ENCODE results near the gene CDC42BPG. TPM values are rescaled to one million over a fixed set of nuclear protein-coding genes. Genes with fewer than 3 reads are reported as not detected.

The CDC42BPG gene
- total and polyA plus RNA-seq, 9 of the 15 experiments (the other 6 are each of a cell fraction or from before 2014, with no cell fraction given): 0.04 to 8.8 (median 2.1) TPM

- no peak for TF ChIP-seq THAP12 (CRISPR knock-in tag; IDR thresholded peaks at IDR 0.05)
- TF ChIP-seq ELF4 (CRISPR knock-in tag; IDR thresholded peaks at IDR 0.05): no peak
- TF ChIP-seq, protein P1, sequence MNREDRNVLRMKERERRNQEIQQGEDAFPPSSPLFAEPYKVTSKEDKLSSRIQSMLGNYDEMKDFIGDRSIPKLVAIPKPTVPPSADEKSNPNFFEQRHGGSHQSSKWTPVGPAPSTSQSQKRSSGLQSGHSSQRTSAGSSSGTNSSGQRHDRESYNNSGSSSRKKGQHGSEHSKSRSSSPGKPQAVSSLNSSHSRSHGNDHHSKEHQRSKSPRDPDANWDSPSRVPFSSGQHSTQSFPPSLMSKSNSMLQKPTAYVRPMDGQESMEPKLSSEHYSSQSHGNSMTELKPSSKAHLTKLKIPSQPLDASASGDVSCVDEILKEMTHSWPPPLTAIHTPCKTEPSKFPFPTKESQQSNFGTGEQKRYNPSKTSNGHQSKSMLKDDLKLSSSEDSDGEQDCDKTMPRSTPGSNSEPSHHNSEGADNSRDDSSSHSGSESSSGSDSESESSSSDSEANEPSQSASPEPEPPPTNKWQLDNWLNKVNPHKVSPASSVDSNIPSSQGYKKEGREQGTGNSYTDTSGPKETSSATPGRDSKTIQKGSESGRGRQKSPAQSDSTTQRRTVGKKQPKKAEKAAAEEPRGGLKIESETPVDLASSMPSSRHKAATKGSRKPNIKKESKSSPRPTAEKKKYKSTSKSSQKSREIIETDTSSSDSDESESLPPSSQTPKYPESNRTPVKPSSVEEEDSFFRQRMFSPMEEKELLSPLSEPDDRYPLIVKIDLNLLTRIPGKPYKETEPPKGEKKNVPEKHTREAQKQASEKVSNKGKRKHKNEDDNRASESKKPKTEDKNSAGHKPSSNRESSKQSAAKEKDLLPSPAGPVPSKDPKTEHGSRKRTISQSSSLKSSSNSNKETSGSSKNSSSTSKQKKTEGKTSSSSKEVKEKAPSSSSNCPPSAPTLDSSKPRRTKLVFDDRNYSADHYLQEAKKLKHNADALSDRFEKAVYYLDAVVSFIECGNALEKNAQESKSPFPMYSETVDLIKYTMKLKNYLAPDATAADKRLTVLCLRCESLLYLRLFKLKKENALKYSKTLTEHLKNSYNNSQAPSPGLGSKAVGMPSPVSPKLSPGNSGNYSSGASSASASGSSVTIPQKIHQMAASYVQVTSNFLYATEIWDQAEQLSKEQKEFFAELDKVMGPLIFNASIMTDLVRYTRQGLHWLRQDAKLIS (CRISPR knock-in tag; IDR thresholded peaks at IDR 0.05): no peak
- TF ChIP-seq ZNF175 (CRISPR knock-in tag; IDR thresholded peaks at IDR 0.05; ENCODE audit: low read depth): 0 out of 2 replicates have a peak, but pooled peaks have one; percentile 35
- no peak for TF ChIP-seq ZBTB8A (IDR thresholded peaks at IDR 0.05; ENCODE audit: partially characterized antibody)
- no peak for TF ChIP-seq SRSF1 (IDR thresholded peaks at IDR 0.05; ENCODE audit: low read depth, low read length)
- TF ChIP-seq NR1H2 (CRISPR knock-in tag; IDR thresholded peaks at IDR 0.05): 0 out of 2 replicates have a peak, but pooled peaks have one; percentile 33
- no peak for TF ChIP-seq NR2C2 (CRISPR knock-in tag; IDR thresholded peaks at IDR 0.05)
- 0 out of 2 replicates have a peak, but pooled peaks have one; percentile 19 for TF ChIP-seq NR2C2 (tag; IDR thresholded peaks at IDR 0.05)
- no peak for TF ChIP-seq ZC3H4 (CRISPR knock-in tag; IDR thresholded peaks at IDR 0.05; ENCODE audit: borderline replicate concordance)
- TF ChIP-seq POLR2AphosphoS2 (IDR thresholded peaks at IDR 0.05; ENCODE audit: low read length): no peak
- no peak for TF ChIP-seq HBP1 (CRISPR knock-in tag; IDR thresholded peaks at IDR 0.05)
- TF ChIP-seq GABPB2 (CRISPR knock-in tag; conservative IDR thresholded peaks at IDR 0.05): no peak
Observed at GRCh38 chr11:64888406-64888728, 43.9 kb upstream of the CDC42BPG start (continued).

Measured in K562 (cell line).